HCT116 (cell line): ENCODE measurements around the gene GLRX3.

ENCODE experiments used
- CEBPB ChIP-seq: IDR thresholded peaks from 2 replicates; pipeline ENCODE4 v1.6.1; 2012; ENCODE audit warnings: low read depth
- CTCF ChIP-seq, 3 experiments: fragments of 200-600 bp in 1 of 3; sonication (generic) in 1 of 3; IDR thresholded peaks in 2 of 3; conservative IDR thresholded peaks in 1 of 3; 2 replicates each; pipeline ENCODE4 v1.5.1; 2012 to 2017; ENCODE audit warnings: low read depth in 2 of 3, low read length in 2 of 3, antibody characterized with exemption in 1 of 3, borderline replicate concordance in 1 of 3, control low read depth in 1 of 3, mild to moderate bottlenecking in 1 of 3, mixed read lengths in 1 of 3, mixed run types in 1 of 3, moderate library complexity in 1 of 3; ENCODE audit not compliant: insufficient read depth in 1 of 3
- EZH2phosphoT487 ChIP-seq: fragments of 200-600 bp; IDR thresholded peaks from 2 replicates; pipeline ENCODE4 v1.6.1; 2018; ENCODE audit warnings: antibody characterized with exemption, borderline replicate concordance
- MAX ChIP-seq: IDR thresholded peaks from 2 replicates; pipeline ENCODE4 v1.6.1; 2012
- POLR2A ChIP-seq: IDR thresholded peaks from 2 replicates; pipeline ENCODE4 v1.7.0; 2011; ENCODE audit warnings: borderline replicate concordance; ENCODE audit not compliant: insufficient read depth, insufficient read length; ENCODE audit errors: extremely low read depth
- POLR2AphosphoS5 ChIP-seq: IDR thresholded peaks from 2 replicates; pipeline ENCODE4 v1.6.1; 2011; ENCODE audit warnings: mild to moderate bottlenecking, low read depth, low read length, moderate library complexity
- REST ChIP-seq: IDR thresholded peaks from 2 replicates; pipeline ENCODE4 v1.6.1; 2012; ENCODE audit warnings: low read depth
- SIN3A ChIP-seq: IDR thresholded peaks from 2 replicates; pipeline ENCODE4 v1.6.1; 2012; ENCODE audit warnings: low read depth
- ZBTB33 ChIP-seq: IDR thresholded peaks from 2 replicates; pipeline ENCODE4 v1.6.1; 2011; ENCODE audit warnings: mild to moderate bottlenecking, low read length, moderate library complexity; ENCODE audit not compliant: insufficient replicate concordance; ENCODE audit errors: extremely low read depth
- ZNF274 ChIP-seq: fragments of 200-500 bp; sonication (Bioruptor generic); IDR thresholded peaks from 2 replicates; pipeline ENCODE4 v1.6.1; 2014; ENCODE audit warnings: mild to moderate bottlenecking, low read depth, low read length, inconsistent platforms

GRCh38 chr10:130188195-130189175 lies 52.3 kb downstream of the GLRX3 start:
- TF ChIP-seq CTCF (IDR thresholded peaks at IDR 0.05 in 2 of 3, conservative IDR thresholded peaks at IDR 0.05 in 1 of 3; ENCODE audit: borderline replicate concordance in 1 of 3, insufficient read depth in 1 of 3, low read depth in 2 of 3, low read length in 2 of 3): no peak
- TF ChIP-seq EZH2phosphoT487: no peak
- TF ChIP-seq ZBTB33: no peak
- TF ChIP-seq POLR2AphosphoS5: no peak
- TF ChIP-seq POLR2A: no peak
- no peak for TF ChIP-seq MAX
- no peak for TF ChIP-seq ZNF274
- TF ChIP-seq CEBPB: no peak
- TF ChIP-seq REST: no peak
- no peak for TF ChIP-seq SIN3A
